ENCODE measurements around the gene GGCX.

DNA sequence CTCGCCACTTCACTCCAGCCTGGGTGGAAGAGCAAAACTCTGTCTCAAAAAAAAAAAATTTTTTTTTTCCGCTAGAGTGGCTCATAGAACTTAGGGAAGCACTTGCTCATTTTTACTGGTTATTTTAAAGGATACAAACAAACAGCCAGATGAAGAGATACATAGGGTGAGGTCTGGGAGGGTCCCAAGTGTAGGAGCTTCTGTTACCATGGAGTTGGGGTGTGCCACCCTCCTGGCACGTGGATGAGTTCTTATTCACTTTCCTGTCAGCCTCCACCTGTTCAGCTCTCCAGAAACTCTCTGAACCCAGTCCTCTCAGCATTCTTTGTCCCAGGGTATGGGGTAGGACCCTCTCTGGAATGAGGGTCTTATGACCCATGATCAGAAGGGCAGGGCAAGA is 27.2 kb downstream of the GGCX start:
- TF ChIP-seq, protein P1, sequence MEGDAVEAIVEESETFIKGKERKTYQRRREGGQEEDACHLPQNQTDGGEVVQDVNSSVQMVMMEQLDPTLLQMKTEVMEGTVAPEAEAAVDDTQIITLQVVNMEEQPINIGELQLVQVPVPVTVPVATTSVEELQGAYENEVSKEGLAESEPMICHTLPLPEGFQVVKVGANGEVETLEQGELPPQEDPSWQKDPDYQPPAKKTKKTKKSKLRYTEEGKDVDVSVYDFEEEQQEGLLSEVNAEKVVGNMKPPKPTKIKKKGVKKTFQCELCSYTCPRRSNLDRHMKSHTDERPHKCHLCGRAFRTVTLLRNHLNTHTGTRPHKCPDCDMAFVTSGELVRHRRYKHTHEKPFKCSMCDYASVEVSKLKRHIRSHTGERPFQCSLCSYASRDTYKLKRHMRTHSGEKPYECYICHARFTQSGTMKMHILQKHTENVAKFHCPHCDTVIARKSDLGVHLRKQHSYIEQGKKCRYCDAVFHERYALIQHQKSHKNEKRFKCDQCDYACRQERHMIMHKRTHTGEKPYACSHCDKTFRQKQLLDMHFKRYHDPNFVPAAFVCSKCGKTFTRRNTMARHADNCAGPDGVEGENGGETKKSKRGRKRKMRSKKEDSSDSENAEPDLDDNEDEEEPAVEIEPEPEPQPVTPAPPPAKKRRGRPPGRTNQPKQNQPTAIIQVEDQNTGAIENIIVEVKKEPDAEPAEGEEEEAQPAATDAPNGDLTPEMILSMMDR (IDR thresholded peaks at IDR 0.05; ENCODE audit: poor library complexity): no peak
- no peak for TF ChIP-seq EZH2phosphoT487 (IDR thresholded peaks at IDR 0.05; ENCODE audit: low read depth, severe bottlenecking, unreplicated experiment)

Measured in hepatocyte (in vitro differentiated cells).